ENCODE results near the gene AXL.
A peak's percentile ranks its signal among the peaks of the same experiment; 100 is the strongest.

AXL gene

DNA sequence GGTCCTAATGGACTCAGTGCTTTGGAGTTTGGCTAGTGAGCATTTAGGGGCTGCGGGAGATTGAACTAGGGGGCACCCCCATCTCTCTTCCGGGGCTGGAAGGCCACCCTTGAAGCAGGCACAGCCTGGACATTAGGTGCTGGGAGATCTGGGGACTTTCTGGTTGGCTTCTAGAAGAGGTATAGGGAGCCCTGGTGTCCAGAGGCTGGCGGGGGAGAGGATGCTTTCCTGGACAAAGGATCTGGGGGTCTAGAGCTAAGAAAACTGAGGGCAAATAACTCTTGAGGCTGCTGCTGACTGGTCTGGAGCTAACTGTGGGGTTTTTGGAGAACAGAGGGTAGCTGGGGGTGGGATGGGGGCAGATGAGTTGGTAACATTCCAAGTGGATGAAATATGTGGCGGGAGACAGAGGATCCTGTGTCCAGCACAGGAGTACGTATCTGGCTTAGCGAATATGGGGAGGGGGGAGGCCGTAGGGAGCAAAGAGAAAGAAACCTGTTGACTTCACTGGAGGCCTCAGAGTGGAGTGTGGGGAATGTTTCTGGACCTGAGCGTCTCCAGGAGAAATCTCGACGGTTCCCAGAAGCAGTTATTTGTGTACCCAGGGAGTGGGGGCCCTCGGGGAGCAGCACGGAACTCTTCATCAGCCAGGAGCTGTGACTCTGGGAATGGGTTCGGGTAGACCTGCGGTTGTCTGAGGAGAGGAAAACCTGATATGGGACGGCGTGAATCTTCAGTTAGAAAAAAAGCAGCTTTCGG, 46.6 kb downstream of the AXL start:
- no peak overlapping the region for H2AFZ ChIP-seq (ENCODE audit: low read depth, low read length)
- peak overlapping the region; percentile 76 for H3K4me2 ChIP-seq (ENCODE audit: insufficient read depth, low read length)
- no peak for ATAC-seq (ENCODE audit: insufficient read depth, low read depth)
- peak overlapping the region; percentile 98 for H3K9ac ChIP-seq (ENCODE audit: low read depth, low read length)
- H3K4me3 ChIP-seq (ENCODE audit: low read depth in 1 of 2, low read length in 2 of 2), result peak overlapping the region; percentile 65 to 71
- peaks cover 41% of the 10 kb centered on the region for H3K4me1 ChIP-seq (ENCODE audit: insufficient read depth, low read length)
- DNase-seq, result peak; percentile 13
- H3K27me3 ChIP-seq (ENCODE audit: insufficient read depth, low read length, poor library complexity), result no peaks in the 10 kb centered on the region
- TF ChIP-seq, protein P1, sequence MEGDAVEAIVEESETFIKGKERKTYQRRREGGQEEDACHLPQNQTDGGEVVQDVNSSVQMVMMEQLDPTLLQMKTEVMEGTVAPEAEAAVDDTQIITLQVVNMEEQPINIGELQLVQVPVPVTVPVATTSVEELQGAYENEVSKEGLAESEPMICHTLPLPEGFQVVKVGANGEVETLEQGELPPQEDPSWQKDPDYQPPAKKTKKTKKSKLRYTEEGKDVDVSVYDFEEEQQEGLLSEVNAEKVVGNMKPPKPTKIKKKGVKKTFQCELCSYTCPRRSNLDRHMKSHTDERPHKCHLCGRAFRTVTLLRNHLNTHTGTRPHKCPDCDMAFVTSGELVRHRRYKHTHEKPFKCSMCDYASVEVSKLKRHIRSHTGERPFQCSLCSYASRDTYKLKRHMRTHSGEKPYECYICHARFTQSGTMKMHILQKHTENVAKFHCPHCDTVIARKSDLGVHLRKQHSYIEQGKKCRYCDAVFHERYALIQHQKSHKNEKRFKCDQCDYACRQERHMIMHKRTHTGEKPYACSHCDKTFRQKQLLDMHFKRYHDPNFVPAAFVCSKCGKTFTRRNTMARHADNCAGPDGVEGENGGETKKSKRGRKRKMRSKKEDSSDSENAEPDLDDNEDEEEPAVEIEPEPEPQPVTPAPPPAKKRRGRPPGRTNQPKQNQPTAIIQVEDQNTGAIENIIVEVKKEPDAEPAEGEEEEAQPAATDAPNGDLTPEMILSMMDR (IDR thresholded peaks at IDR 0.05; ENCODE audit: borderline replicate concordance, extremely low read depth, low read length, poor library complexity, severe bottlenecking), result no peak
- no peak for TF ChIP-seq EZH2 (IDR thresholded peaks at IDR 0.05; ENCODE audit: borderline replicate concordance, low read depth, low read length, severe bottlenecking)
- H3K79me2 ChIP-seq (ENCODE audit: insufficient read depth, low read length), result peaks cover 70% of the 10 kb centered on the region
- peak overlapping the region; percentile 94 for H3K27ac ChIP-seq (ENCODE audit: low read length)
- H4K20me1 ChIP-seq (ENCODE audit: insufficient read depth, low read length), result peaks cover 28% of the 10 kb centered on the region
- H3K36me3 ChIP-seq (ENCODE audit: insufficient read depth, low read length), result peaks cover 53% of the 10 kb centered on the region
- H3K9me3 ChIP-seq (ENCODE audit: insufficient read depth, low read length, severe bottlenecking), result no peaks in the 10 kb centered on the region

DNA sequence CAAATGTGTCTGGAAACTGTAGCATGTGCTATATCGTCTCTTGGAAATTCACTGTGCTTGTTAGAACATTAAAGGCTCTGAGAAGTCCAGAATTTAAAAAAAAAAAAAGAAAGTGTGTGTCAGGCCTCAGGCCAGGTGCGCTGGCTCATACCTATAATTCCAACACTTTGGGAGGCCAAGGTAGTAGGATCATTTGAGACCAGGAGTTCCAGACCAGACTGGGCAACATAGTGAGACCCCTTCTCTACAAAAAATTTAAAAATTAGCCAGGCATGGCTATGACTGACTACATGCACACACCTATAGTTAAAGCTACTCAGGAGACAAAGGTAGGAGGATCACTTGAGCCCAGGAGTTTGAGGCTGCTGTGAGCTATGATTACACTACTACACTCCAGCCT, 50.0 kb downstream of the AXL start:
- H3K27me3 ChIP-seq (ENCODE audit: insufficient read depth, low read length, poor library complexity), result no peaks in the 10 kb centered on the region
- ATAC-seq (ENCODE audit: insufficient read depth, low read depth) (no peak), DNase-seq (no peak)
- H3K27ac ChIP-seq (ENCODE audit: low read length), result no peak overlapping the region
- no peak overlapping the region for H3K9ac ChIP-seq (ENCODE audit: low read depth, low read length)
- peaks cover 88% of the 10 kb centered on the region for H3K36me3 ChIP-seq (ENCODE audit: insufficient read depth, low read length)
- H4K20me1 ChIP-seq (ENCODE audit: insufficient read depth, low read length), result peaks cover 56% of the 10 kb centered on the region
- no peaks in the 10 kb centered on the region for H3K9me3 ChIP-seq (ENCODE audit: insufficient read depth, low read length, severe bottlenecking)
- no peak overlapping the region; the same call in 1 of the 2 replicates for H3K4me2 ChIP-seq (ENCODE audit: insufficient read depth, low read length)
- peaks cover 30% of the 10 kb centered on the region for H3K4me1 ChIP-seq (ENCODE audit: insufficient read depth, low read length)
- no peak overlapping the region for H2AFZ ChIP-seq (ENCODE audit: low read depth, low read length)
- TF ChIP-seq, protein P1 (IDR thresholded peaks at IDR 0.05; ENCODE audit: borderline replicate concordance, extremely low read depth, low read length, poor library complexity, severe bottlenecking), result no peak
- TF ChIP-seq EZH2 (IDR thresholded peaks at IDR 0.05; ENCODE audit: borderline replicate concordance, low read depth, low read length, severe bottlenecking), result no peak
- no peak overlapping the region for H3K4me3 ChIP-seq (ENCODE audit: low read depth in 1 of 2, low read length in 2 of 2)
- H3K79me2 ChIP-seq (ENCODE audit: insufficient read depth, low read length), result peaks cover 91% of the 10 kb centered on the region

DNA sequence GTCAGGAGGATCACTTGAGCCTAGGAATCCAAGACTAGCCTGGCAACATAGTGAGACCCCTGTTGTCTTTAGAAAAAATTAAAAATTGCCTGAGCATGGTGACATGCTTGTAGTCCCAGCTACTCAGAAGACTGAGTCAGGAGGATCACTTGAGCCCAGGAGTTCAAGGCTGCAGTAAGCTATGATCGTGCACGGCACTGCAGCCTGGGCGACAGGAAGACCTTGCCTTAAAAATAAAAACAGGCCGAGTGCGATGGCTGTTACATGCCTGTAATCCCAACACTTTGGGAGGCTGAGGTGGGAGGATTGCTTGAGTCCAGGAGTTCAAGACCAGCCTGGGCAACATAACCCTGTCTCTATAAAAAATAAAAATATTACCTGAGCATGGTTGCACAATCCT, 50.5 kb downstream of the AXL start:
- H3K9me3 ChIP-seq (ENCODE audit: insufficient read depth, low read length, severe bottlenecking), result no peaks in the 10 kb centered on the region
- peaks cover 30% of the 10 kb centered on the region for H3K4me1 ChIP-seq (ENCODE audit: insufficient read depth, low read length)
- no peak overlapping the region for H3K9ac ChIP-seq (ENCODE audit: low read depth, low read length)
- H3K4me2 ChIP-seq (ENCODE audit: insufficient read depth, low read length), result no peak overlapping the region
- ATAC-seq (ENCODE audit: insufficient read depth, low read depth), result no peak
- no peak overlapping the region for H3K4me3 ChIP-seq (ENCODE audit: low read depth in 1 of 2, low read length in 2 of 2)
- no peaks in the 10 kb centered on the region for H3K27me3 ChIP-seq (ENCODE audit: insufficient read depth, low read length, poor library complexity)
- H3K27ac ChIP-seq (ENCODE audit: low read length), result no peak overlapping the region
- peaks cover 88% of the 10 kb centered on the region for H3K79me2 ChIP-seq (ENCODE audit: insufficient read depth, low read length)
- no peak overlapping the region for H2AFZ ChIP-seq (ENCODE audit: low read depth, low read length)
- TF ChIP-seq, protein P1 (IDR thresholded peaks at IDR 0.05; ENCODE audit: borderline replicate concordance, extremely low read depth, low read length, poor library complexity, severe bottlenecking), result no peak
- no peak for TF ChIP-seq EZH2 (IDR thresholded peaks at IDR 0.05; ENCODE audit: borderline replicate concordance, low read depth, low read length, severe bottlenecking)
- peaks cover 58% of the 10 kb centered on the region for H4K20me1 ChIP-seq (ENCODE audit: insufficient read depth, low read length)
- H3K36me3 ChIP-seq (ENCODE audit: insufficient read depth, low read length), result peaks cover 90% of the 10 kb centered on the region
- DNase-seq, result no peak
